ENCODE measurements around the gene OPHN1. TPM values are rescaled to one million over a fixed set of nuclear protein-coding genes. Genes with fewer than 3 reads are reported as not detected.

Gene OPHN1
- total RNA-seq, 6 experiments from 2014 or later, result 7.8 to 12.5 (median 10.6) TPM

DNA sequence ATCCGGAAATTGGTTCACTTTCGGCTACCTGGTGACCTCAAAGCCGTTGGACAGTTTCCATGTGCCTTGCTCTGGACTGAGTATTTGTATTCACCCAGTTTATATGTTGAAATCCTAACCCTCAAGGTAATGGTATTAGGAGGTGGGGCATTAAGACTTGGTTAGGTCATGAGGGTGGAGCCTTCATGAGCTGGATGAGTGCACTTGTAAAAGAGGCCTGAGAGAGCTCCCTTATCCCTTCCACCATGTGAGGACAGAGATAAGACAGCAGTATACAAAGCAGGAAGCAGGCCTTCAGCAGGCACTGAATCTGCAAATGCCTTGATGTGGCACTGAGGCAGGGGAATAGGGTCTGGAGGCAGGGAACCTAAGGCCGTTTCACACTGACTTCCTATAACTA, 5.3 kb upstream of the OPHN1 start:
- H3K27ac Mint-ChIP-seq, result no peak overlapping the region
- H3K4me3 Mint-ChIP-seq, result no peak overlapping the region
- DNase-seq, result no peak
- TF ChIP-seq, protein P1, sequence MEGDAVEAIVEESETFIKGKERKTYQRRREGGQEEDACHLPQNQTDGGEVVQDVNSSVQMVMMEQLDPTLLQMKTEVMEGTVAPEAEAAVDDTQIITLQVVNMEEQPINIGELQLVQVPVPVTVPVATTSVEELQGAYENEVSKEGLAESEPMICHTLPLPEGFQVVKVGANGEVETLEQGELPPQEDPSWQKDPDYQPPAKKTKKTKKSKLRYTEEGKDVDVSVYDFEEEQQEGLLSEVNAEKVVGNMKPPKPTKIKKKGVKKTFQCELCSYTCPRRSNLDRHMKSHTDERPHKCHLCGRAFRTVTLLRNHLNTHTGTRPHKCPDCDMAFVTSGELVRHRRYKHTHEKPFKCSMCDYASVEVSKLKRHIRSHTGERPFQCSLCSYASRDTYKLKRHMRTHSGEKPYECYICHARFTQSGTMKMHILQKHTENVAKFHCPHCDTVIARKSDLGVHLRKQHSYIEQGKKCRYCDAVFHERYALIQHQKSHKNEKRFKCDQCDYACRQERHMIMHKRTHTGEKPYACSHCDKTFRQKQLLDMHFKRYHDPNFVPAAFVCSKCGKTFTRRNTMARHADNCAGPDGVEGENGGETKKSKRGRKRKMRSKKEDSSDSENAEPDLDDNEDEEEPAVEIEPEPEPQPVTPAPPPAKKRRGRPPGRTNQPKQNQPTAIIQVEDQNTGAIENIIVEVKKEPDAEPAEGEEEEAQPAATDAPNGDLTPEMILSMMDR (IDR thresholded peaks at IDR 0.05), result no peak
- no peaks in the 10 kb centered on the region for H3K27me3 Mint-ChIP-seq (ENCODE audit: insufficient read depth)
- no peaks in the 10 kb centered on the region for H3K36me3 Mint-ChIP-seq (ENCODE audit: low read depth)
- no peaks in the 10 kb centered on the region for H3K9me3 Mint-ChIP-seq
- H3K4me1 Mint-ChIP-seq (ENCODE audit: low read depth), result peaks cover 39% of the 10 kb centered on the region

DNA sequence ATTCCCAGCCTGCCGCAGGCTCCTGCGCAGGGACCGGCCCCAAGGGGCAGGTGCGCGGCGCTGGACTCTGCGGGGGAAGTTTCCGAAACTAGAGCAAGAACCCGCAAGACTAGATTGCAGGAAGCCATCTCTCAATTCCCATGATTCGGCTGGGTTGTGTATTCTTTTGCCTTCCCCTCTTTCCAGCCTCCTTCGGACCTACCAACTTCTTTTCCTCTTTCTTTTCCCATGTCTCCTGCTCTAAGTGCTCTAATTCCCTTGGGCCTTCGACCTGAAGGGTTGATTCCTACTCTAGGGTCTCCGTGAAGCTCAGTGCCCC, 645 bp upstream of the OPHN1 start:
- peak overlapping the region; percentile 93 for H3K4me3 Mint-ChIP-seq
- no peaks in the 10 kb centered on the region for H3K9me3 Mint-ChIP-seq
- DNase-seq, result no peak
- no peaks in the 10 kb centered on the region for H3K27me3 Mint-ChIP-seq (ENCODE audit: insufficient read depth)
- peaks cover 10% of the 10 kb centered on the region; the same call in 1 of the 2 replicates for H3K36me3 Mint-ChIP-seq (ENCODE audit: low read depth)
- H3K4me1 Mint-ChIP-seq (ENCODE audit: low read depth), result peaks cover 50% of the 10 kb centered on the region
- TF ChIP-seq, protein P1 (IDR thresholded peaks at IDR 0.05), result no peak
- peak overlapping the region; percentile 97 for H3K27ac Mint-ChIP-seq

DNA sequence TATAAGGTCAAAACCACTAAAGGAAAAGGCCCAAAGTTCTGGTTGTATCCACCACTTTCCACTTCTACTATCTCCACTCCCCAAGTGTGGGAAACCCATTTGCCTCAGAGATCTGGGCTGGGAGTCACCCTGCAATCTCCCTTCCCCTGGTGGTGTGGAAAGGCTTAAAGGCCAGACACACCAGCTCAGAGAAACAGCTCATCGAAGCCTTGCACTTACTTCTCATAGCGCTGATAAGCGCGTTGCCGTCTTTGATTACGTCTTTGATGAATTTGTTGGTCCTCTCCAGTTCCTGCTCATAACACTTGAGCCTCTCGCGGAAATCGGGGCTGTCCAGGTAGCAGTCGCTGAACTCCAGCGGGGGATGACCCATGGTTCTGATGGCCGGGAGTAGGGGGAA, 647 bp downstream of the OPHN1 start:
- Mint-ChIP-seq H3K36me3 (ENCODE audit: low read depth) (peaks cover 16% of the 10 kb centered on the region; the same call in 1 of the 2 replicates), H3K27ac (peak overlapping the region; percentile 97), H3K4me1 (ENCODE audit: low read depth) (peaks cover 63% of the 10 kb centered on the region), H3K4me3 (peak overlapping the region; percentile 93), H3K9me3 (no peaks in the 10 kb centered on the region), H3K27me3 (ENCODE audit: insufficient read depth) (no peaks in the 10 kb centered on the region)
- no peak for DNase-seq
- TF ChIP-seq, protein P1 (IDR thresholded peaks at IDR 0.05), result no peak

DNA sequence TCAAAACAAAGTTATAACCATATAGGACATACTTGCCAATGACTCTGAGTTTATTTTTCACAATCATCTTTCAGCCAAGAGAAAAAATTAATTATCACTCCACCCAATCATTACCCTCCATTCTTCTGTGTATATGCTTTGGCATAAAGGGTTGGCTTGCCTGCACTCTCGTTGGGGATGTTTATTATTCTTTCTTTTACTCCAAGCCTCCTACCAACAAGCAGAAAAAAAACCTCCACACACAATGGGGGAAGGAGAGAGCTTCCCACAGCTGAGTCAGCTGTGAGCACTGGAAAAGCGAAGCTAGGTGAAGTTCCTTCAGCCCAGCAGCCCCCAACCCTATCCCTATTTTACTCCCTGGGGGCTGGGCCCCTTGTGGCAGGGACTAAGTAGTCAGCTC, 1.5 kb downstream of the OPHN1 start:
- peak overlapping the region; percentile 93 for H3K4me3 Mint-ChIP-seq
- no peaks in the 10 kb centered on the region for H3K27me3 Mint-ChIP-seq (ENCODE audit: insufficient read depth)
- TF ChIP-seq, protein P1 (IDR thresholded peaks at IDR 0.05), result no peak
- DNase-seq, result no peak
- H3K36me3 Mint-ChIP-seq (ENCODE audit: low read depth), result peaks cover 16% of the 10 kb centered on the region; the same call in 1 of the 2 replicates
- peak overlapping the region; percentile 58 for H3K27ac Mint-ChIP-seq
- peaks cover 64% of the 10 kb centered on the region for H3K4me1 Mint-ChIP-seq (ENCODE audit: low read depth)
- H3K9me3 Mint-ChIP-seq, result no peaks in the 10 kb centered on the region

DNA sequence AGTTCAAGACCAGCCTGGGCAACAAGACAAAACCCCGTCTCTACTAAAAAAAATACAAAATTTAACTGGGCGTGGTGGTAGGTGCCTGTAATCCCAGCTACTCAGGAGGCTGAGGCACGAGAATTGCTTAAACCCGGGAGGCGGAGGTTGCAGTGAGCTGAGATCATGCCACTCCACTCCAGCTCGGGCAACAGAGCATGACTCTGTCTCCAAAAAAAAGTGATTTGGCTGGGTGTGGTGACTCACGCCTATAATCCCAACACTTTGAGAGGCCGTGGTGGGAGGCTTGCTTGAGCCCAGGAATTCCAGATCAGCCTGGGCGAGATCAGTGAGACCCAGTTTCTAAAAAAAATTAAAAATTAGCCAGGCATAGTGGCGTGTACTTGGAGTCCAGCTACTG, 4.1 kb downstream of the OPHN1 start:
- Mint-ChIP-seq H3K9me3 (no peaks in the 10 kb centered on the region), H3K27ac (peak overlapping the region; percentile 78), H3K4me1 (ENCODE audit: low read depth) (peaks cover 56% of the 10 kb centered on the region), H3K27me3 (ENCODE audit: insufficient read depth) (no peaks in the 10 kb centered on the region), H3K36me3 (ENCODE audit: low read depth) (peaks cover 19% of the 10 kb centered on the region; the same call in 1 of the 2 replicates), H3K4me3 (peak overlapping the region; percentile 45; the same call in 1 of the 2 replicates)
- TF ChIP-seq, protein P1 (IDR thresholded peaks at IDR 0.05), result no peak
- DNase-seq, result peak; percentile 72

DNA sequence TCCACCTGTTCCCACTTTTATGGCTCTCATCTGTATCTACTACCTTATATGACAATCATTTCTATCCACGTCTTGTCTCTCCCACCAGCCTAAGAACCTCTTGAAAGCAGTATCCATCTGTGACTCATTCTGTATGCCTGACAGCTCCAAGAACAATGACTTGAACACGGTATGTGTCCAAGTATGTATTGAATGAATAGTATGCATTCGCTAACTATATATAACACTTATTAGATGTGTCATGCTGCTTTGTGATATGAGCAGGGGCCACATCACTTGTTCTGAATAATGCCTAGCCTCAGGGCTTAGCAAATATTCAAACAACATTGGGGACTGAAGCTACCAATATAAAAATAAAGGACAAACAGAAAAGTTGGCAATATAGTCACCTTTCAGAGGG, 4.9 kb downstream of the OPHN1 start:
- peak; percentile 67 for DNase-seq
- TF ChIP-seq, protein P1 (IDR thresholded peaks at IDR 0.05), result no peak
- Mint-ChIP-seq H3K36me3 (ENCODE audit: low read depth) (peaks cover 20% of the 10 kb centered on the region), H3K4me1 (ENCODE audit: low read depth) (peaks cover 55% of the 10 kb centered on the region), H3K27me3 (ENCODE audit: insufficient read depth) (no peaks in the 10 kb centered on the region), H3K9me3 (no peaks in the 10 kb centered on the region), H3K27ac (peak overlapping the region; percentile 78), H3K4me3 (peak overlapping the region; percentile 45)
